AG04450 (cell line): ENCODE measurements around the gene LIF. TPM values are rescaled to one million over a fixed set of nuclear protein-coding genes. Genes with fewer than 3 reads are reported as not detected.

Experiments
- CTCF ChIA-PET: fragments of 300-600, 350-600 bp; formaldehyde crosslinking; extraction: SDS; loops from one replicate; lab custom pipeline; 2022; ENCODE audit warnings: antibody characterized with exemption, inconsistent platforms; lab: Charles Lee
- POLR2A ChIA-PET: fragments of 350-600 bp; formaldehyde crosslinking; extraction: SDS; loops from one replicate; lab custom pipeline; 2021; ENCODE audit warnings: antibody characterized with exemption, inconsistent platforms; lab: Yijun Ruan, JAX
- DNase-seq: peaks from one replicate; pipeline ENCODE4 v3.0.0-alpha.2; 2011; ENCODE audit warnings: low read depth, low spot score
- H3K27ac ChIP-seq: one replicate; pipeline ENCODE4 v1.5.1; 2012; ENCODE audit warnings: low read depth, low read length, control low read depth
- H3K27me3 ChIP-seq: one replicate; pipeline ENCODE4 v1.6.0; 2012; ENCODE audit warnings: low read length; ENCODE audit not compliant: control insufficient read depth, insufficient read depth
- H3K4me3 ChIP-seq: 2 replicates; pipeline ENCODE4 v1.5.1; 2011; ENCODE audit warnings: mild to moderate bottlenecking, low read depth, low read length, control low read depth
- H3K9me3 ChIP-seq: 2 replicates; pipeline ENCODE4 v1.5.1; 2012; ENCODE audit warnings: low read length; ENCODE audit not compliant: control insufficient read depth, insufficient read depth
- CTCF ChIP-seq: IDR thresholded peaks from 2 replicates; pipeline ENCODE4 v1.5.1; 2011; ENCODE audit warnings: low read depth, low read length, control low read depth, inconsistent platforms
- polyA plus RNA-seq: library from polyadenylated mRNA; depleted of rRNA; stranded (reverse); fragments of >200 nt; gene quantifications from 2 replicates; pipeline ENCODE4 v1.2.3, GENCODE V29; 2011

Gene LIF
- polyA plus RNA-seq, 1 experiment = 53.9 TPM

- H3K27me3 ChIP-seq = no peaks in the 10 kb centered on the region
- H3K9me3 ChIP-seq = no peaks in the 10 kb centered on the region
- DNase-seq = no peak
- ChIA-PET POLR2A (no interaction called here), CTCF (interaction anchor here (1.1 kb wide), 1 partner anchor 12 kb away, joined by 4 read pairs; no protein-coding TSS in a partner anchor)
- no peak overlapping the region for H3K27ac ChIP-seq
- H3K4me3 ChIP-seq = no peak overlapping the region
- TF ChIP-seq CTCF = no peak
Observed at GRCh38 chr22:30275625-30276024, 29.1 kb upstream of the LIF start.

- Histone ChIP-seq H3K4me3 (no peak overlapping the region), H3K9me3 (no peaks in the 10 kb centered on the region), H3K27ac (no peak overlapping the region), H3K27me3 (no peaks in the 10 kb centered on the region)
- POLR2A ChIA-PET = no interaction called here
- no peak for DNase-seq
- TF ChIP-seq CTCF = no peak
- CTCF ChIA-PET = interaction anchor here (0.7 kb wide), 2 partner anchors 152 to 211 kb away, joined by 4 read pairs; no protein-coding TSS in a partner anchor
Observed at GRCh38 chr22:30274437-30274812, 27.9 kb upstream of the LIF start.

GRCh38 chr22:30273711-30274436 is 27.3 kb upstream of the LIF start:
- CTCF ChIA-PET = no interaction called here
- H3K27ac ChIP-seq = no peak overlapping the region
- no peak overlapping the region for H3K4me3 ChIP-seq
- DNase-seq = no peak
- no peak for TF ChIP-seq CTCF
- no peaks in the 10 kb centered on the region for H3K27me3 ChIP-seq
- H3K9me3 ChIP-seq = no peaks in the 10 kb centered on the region
- POLR2A ChIA-PET = no interaction called here

GRCh38 chr22:30272781-30273601 is 26.4 kb upstream of the LIF start:
- Histone ChIP-seq H3K4me3 (no peak overlapping the region), H3K27ac (no peak overlapping the region), H3K9me3 (no peaks in the 10 kb centered on the region), H3K27me3 (no peaks in the 10 kb centered on the region)
- CTCF ChIA-PET = no interaction called here
- TF ChIP-seq CTCF = no peak
- no peak for DNase-seq
- POLR2A ChIA-PET = no interaction called here

GRCh38 chr22:30270832-30271231 is 24.3 kb upstream of the LIF start:
- ChIA-PET CTCF (interaction anchor here (1.0 to 1.6 kb wide), 2 partner anchors 17 to 163 kb away, joined by 3 to 6 read pairs; no protein-coding TSS in a partner anchor), POLR2A (interaction anchor here (0.7 kb wide), 1 partner anchor 356 kb away, joined by 6 read pairs; no protein-coding TSS in a partner anchor)
- H3K9me3 ChIP-seq = no peaks in the 10 kb centered on the region; the same call in 1 of the 2 replicates
- DNase-seq = no peak
- no peaks in the 10 kb centered on the region for H3K27me3 ChIP-seq
- H3K27ac ChIP-seq = no peak overlapping the region
- TF ChIP-seq CTCF = no peak
- no peak overlapping the region for H3K4me3 ChIP-seq
